Measurements from ENCODE around the gene ICE2. TPM values are rescaled to one million over a fixed set of nuclear protein-coding genes. Genes with fewer than 3 reads are reported as not detected.

The ICE2 gene
- total RNA-seq, 1 donor from 2014 or later: 49.9 TPM

GRCh38 chr15:60523056-60523455 is 44.1 kb upstream of the ICE2 start:
- intact Hi-C loops (cut with DNase I): no loop called here
- peaks cover 3% of the 10 kb centered on the region for H3K36me3 ChIP-seq
- H3K27ac ChIP-seq: no peak overlapping the region
- no peak for ATAC-seq
- DNase-seq: no peak
- no peak for TF ChIP-seq CTCF (IDR thresholded peaks at IDR 0.05)
- no peaks in the 10 kb centered on the region for H3K9me3 ChIP-seq
- no peak overlapping the region for H3K4me3 ChIP-seq
- H3K27me3 ChIP-seq: no peaks in the 10 kb centered on the region
- H3K4me1 ChIP-seq: peaks cover 13% of the 10 kb centered on the region

- H3K4me3 ChIP-seq: no peak overlapping the region
- H3K9me3 ChIP-seq: no peaks in the 10 kb centered on the region
- intact Hi-C loops (cut with DNase I): no loop called here
- peak; percentile 91 for TF ChIP-seq CTCF (IDR thresholded peaks at IDR 0.05)
- H3K4me1 ChIP-seq: peaks cover 13% of the 10 kb centered on the region
- DNase-seq (peak; percentile 68), ATAC-seq (peak; percentile 89)
- H3K27me3 ChIP-seq: no peaks in the 10 kb centered on the region
- H3K27ac ChIP-seq: no peak overlapping the region
- peaks cover 3% of the 10 kb centered on the region for H3K36me3 ChIP-seq
These were observed 42.0 kb upstream of the ICE2 start for GRCh38 chr15:60520825-60521368.

- Histone ChIP-seq H3K36me3 (peaks cover 3% of the 10 kb centered on the region), H3K9me3 (no peaks in the 10 kb centered on the region), H3K4me3 (no peak overlapping the region), H3K4me1 (peaks cover 11% of the 10 kb centered on the region), H3K27me3 (no peaks in the 10 kb centered on the region), H3K27ac (no peak overlapping the region)
- intact Hi-C loops (cut with DNase I): no loop called here
- DNase-seq (no peak), ATAC-seq (peak; percentile 82)
- no peak for TF ChIP-seq CTCF (IDR thresholded peaks at IDR 0.05)
These were observed 41.3 kb upstream of the ICE2 start for GRCh38 chr15:60520013-60520824.

- Histone ChIP-seq H3K4me1 (peaks cover 9% of the 10 kb centered on the region), H3K27ac (no peak overlapping the region), H3K27me3 (no peaks in the 10 kb centered on the region), H3K9me3 (no peaks in the 10 kb centered on the region), H3K4me3 (no peak overlapping the region), H3K36me3 (peaks cover 4% of the 10 kb centered on the region)
- intact Hi-C loops (cut with DNase I): no loop called here
- DNase-seq (no peak), ATAC-seq (no peak)
- TF ChIP-seq CTCF (IDR thresholded peaks at IDR 0.05): no peak
These were observed 40.3 kb upstream of the ICE2 start for GRCh38 chr15:60519218-60519617.

GRCh38 chr15:60518511-60518910 is 39.6 kb upstream of the ICE2 start:
- H3K27me3 ChIP-seq: no peaks in the 10 kb centered on the region
- TF ChIP-seq CTCF (IDR thresholded peaks at IDR 0.05): no peak
- no peak overlapping the region for H3K4me3 ChIP-seq
- no peak for ATAC-seq
- H3K36me3 ChIP-seq: peaks cover 11% of the 10 kb centered on the region
- H3K27ac ChIP-seq: no peak overlapping the region
- peaks cover 9% of the 10 kb centered on the region for H3K4me1 ChIP-seq
- intact Hi-C loops (cut with DNase I): no loop called here
- no peak for DNase-seq
- H3K9me3 ChIP-seq: no peaks in the 10 kb centered on the region
